GM23248 (cell line): ENCODE measurements around the gene CCDC183. TPM values are rescaled to one million over a fixed set of nuclear protein-coding genes. Genes with fewer than 3 reads are reported as not detected.
"Not testable (repeated sequence)": the region's sequence is repeated elsewhere in the genome, so short reads cannot be mapped to it uniquely, and the experiment has no call there.

Source experiments
- DNase-seq: peaks from one replicate; pipeline ENCODE4 v3.0.0-alpha.2; 2015
- H2AFZ ChIP-seq: fragments of 200-600 bp; sonication (generic); 2 replicates; pipeline ENCODE4 v1.6.1; 2016; ENCODE audit warnings: antibody characterized with exemption
- H3F3A ChIP-seq: fragments of 200-600 bp; sonication (generic); 2 replicates; pipeline ENCODE4 v1.6.1; 2016; ENCODE audit warnings: mild to moderate bottlenecking, antibody characterized with exemption, mixed run types; ENCODE audit not compliant: insufficient read depth
- H3K27ac ChIP-seq: fragments of 200-600 bp; sonication (generic); 2 replicates; pipeline ENCODE4 v1.5.1; 2016; ENCODE audit warnings: mild to moderate bottlenecking
- H3K27me3 ChIP-seq: fragments of 200-600 bp; sonication (generic); replicated peaks from 2 replicates; pipeline ENCODE4 v1.6.1; 2016; ENCODE audit warnings: mild to moderate bottlenecking; ENCODE audit not compliant: insufficient read depth
- H3K36me3 ChIP-seq: fragments of 200-600 bp; sonication (generic); 2 replicates; pipeline ENCODE4 v1.6.1; 2016; ENCODE audit warnings: low read depth, mild to moderate bottlenecking
- H3K4me1 ChIP-seq: fragments of 200-600 bp; sonication (generic); 2 replicates; pipeline ENCODE4 v1.6.1; 2016; ENCODE audit warnings: mild to moderate bottlenecking; ENCODE audit not compliant: insufficient read depth
- H3K4me2 ChIP-seq: fragments of 200-600 bp; sonication (generic); one replicate; pipeline ENCODE4 v1.6.1; 2016; ENCODE audit warnings: mild to moderate bottlenecking; ENCODE audit not compliant: unreplicated experiment
- H3K4me3 ChIP-seq: fragments of 200-600 bp; sonication (generic); 2 replicates; pipeline ENCODE4 v1.5.1; 2016; ENCODE audit warnings: mild to moderate bottlenecking
- H3K79me2 ChIP-seq: fragments of 200-600 bp; sonication (generic); 2 replicates; pipeline ENCODE4 v1.6.1; 2016; ENCODE audit warnings: mild to moderate bottlenecking; ENCODE audit not compliant: insufficient read depth
- H3K9ac ChIP-seq: fragments of 200-600 bp; sonication (generic); 2 replicates; pipeline ENCODE4 v1.6.1; 2016; ENCODE audit warnings: mild to moderate bottlenecking
- H3K9me2 ChIP-seq: fragments of 200-600 bp; sonication (generic); 2 replicates; pipeline ENCODE4 v1.6.1; 2016; ENCODE audit warnings: mixed run types, mild to moderate bottlenecking, moderate library complexity; ENCODE audit not compliant: insufficient read depth
- H3K9me3 ChIP-seq: fragments of 200-600 bp; sonication (generic); one replicate; pipeline ENCODE4 v1.6.1; 2017; ENCODE audit warnings: low read depth
- H4K20me1 ChIP-seq: fragments of 200-600 bp; sonication (generic); 2 replicates; pipeline ENCODE4 v1.6.0; 2016; ENCODE audit not compliant: insufficient read depth
- EZH2 ChIP-seq: fragments of 200-600 bp; sonication (generic); IDR thresholded peaks from 2 replicates; pipeline ENCODE4 v1.6.1; 2018; ENCODE audit warnings: antibody characterized with exemption, mild to moderate bottlenecking; ENCODE audit not compliant: insufficient read depth, poor library complexity, severe bottlenecking
- EZH2phosphoT487 ChIP-seq: fragments of 200-600 bp; sonication (generic); IDR thresholded peaks from 2 replicates; pipeline ENCODE4 v1.6.1; 2018; ENCODE audit warnings: antibody characterized with exemption, moderate library complexity, mild to moderate bottlenecking, low read depth; ENCODE audit not compliant: insufficient read depth
- WGBS, 2 experiments: methylation state at CpG; one replicate each; pipeline ENCODE4 v1.1.6; 2015 to 2017; ENCODE audit warnings: low lambda C conversion rate in 2 of 2, low coverage in 1 of 2; ENCODE audit errors: missing lambda C conversion rate in 2 of 2; 5-methylcytosine and 5-hydroxymethylcytosine counted together
- in situ Hi-C: fragments of 300-500 bp; cut with MboI; formaldehyde crosslinking; loops from 2 replicates; pipeline ENCODE4 v1.15.0; 2020
- polyA plus RNA-seq: library from polyadenylated mRNA; unstranded; fragments of >200 nt; fragmentation: Nextera tagmentation; extraction: Ambion mirVana; gene quantifications from 2 replicates; pipeline ENCODE4 v1.2.1, GENCODE V29; 2016
- total RNA-seq: library from RNA; depleted of rRNA; stranded (reverse); fragments of >200 nt; shearing (Covaris generic); gene quantifications from 2 replicates; pipeline ENCODE4 v1.2.3, GENCODE V29; 2014

CCDC183 gene
- total and polyA plus RNA-seq, 2 experiments from 2014 or later = 0.76 to 1.5 TPM

- H3F3A ChIP-seq = no peaks in the 10 kb centered on the region
- TF ChIP-seq EZH2phosphoT487 = no peak
- no peak for TF ChIP-seq EZH2
- peaks cover 13% of the 10 kb centered on the region for H3K4me1 ChIP-seq
- DNase-seq = no peak
- no peaks in the 10 kb centered on the region for H3K79me2 ChIP-seq
- H3K27me3 ChIP-seq = no peaks in the 10 kb centered on the region
- in situ Hi-C loops = no loop called here
- no peak overlapping the region for H2AFZ ChIP-seq
- H3K27ac ChIP-seq = no peak overlapping the region
- WGBS, 2 experiments = 85 to 88% methylated on average over 25 to 29 of the region's 29 CpGs
- no peaks in the 10 kb centered on the region for H4K20me1 ChIP-seq
- no peak overlapping the region for H3K9ac ChIP-seq
- no peak overlapping the region for H3K4me2 ChIP-seq
- H3K9me3 ChIP-seq = no peaks in the 10 kb centered on the region
- no peak overlapping the region for H3K4me3 ChIP-seq
- H3K36me3 ChIP-seq = no peaks in the 10 kb centered on the region
- H3K9me2 ChIP-seq = no peaks in the 10 kb centered on the region
Measured at GRCh38 chr9:136838314-136839228, 42.4 kb downstream of the CCDC183 start.

DNA sequence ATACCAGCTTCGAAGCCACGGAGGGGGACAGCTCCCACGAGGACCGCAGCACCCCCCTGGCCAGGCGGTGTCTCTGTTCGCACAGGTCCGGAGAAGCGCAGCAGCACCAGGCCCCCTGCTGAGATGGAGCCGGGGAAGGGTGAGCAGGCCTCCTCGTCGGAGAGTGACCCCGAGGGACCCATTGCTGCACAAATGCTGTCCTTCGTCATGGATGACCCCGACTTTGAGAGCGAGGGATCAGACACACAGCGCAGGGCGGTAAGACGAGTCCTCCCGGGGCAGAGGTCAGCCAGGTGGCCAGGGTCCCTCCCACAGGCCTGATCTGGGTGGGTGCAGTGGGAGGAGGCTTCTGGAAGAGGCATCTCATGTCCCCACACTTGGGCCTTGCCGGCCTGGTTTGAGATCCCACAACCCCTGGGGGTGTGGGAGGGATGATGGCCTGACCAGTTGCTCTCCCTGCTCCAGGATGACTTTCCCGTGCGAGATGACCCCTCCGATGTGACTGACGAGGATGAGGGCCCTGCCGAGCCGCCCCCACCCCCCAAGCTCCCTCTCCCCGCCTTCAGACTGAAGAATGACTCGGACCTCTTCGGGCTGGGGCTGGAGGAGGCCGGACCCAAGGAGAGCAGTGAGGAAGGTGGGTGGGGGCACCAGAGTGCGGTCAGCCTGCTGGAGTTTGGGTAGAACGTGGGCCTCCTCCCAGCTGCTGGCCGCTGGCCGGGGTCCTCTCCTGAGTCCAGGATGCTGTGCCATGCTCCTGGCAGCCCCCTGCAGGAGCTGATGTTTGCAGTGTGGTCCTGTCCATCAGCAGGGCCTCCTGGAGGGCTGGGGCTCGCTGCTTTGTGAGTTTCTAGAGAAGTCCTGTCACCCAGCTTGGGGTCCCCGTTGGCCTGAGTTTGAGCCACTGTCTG lies 43.3 kb downstream of the CCDC183 start:
- 89 to 93% methylated on average over 18 to 36 of the region's 36 CpGs for WGBS, 2 experiments
- no peaks in the 10 kb centered on the region for H3K27me3 ChIP-seq
- no peaks in the 10 kb centered on the region for H3K79me2 ChIP-seq
- H4K20me1 ChIP-seq = no peaks in the 10 kb centered on the region
- no peak overlapping the region for H3K9ac ChIP-seq
- H2AFZ ChIP-seq = no peak overlapping the region
- H3K9me3 ChIP-seq = no peaks in the 10 kb centered on the region
- TF ChIP-seq EZH2 (no peak), EZH2phosphoT487 (no peak)
- no peak for DNase-seq
- no peak overlapping the region for H3K4me2 ChIP-seq
- no peaks in the 10 kb centered on the region for H3K9me2 ChIP-seq
- no peak overlapping the region for H3K4me3 ChIP-seq
- peaks cover 13% of the 10 kb centered on the region for H3K4me1 ChIP-seq
- in situ Hi-C loops = no loop called here
- H3K36me3 ChIP-seq = no peaks in the 10 kb centered on the region
- no peaks in the 10 kb centered on the region for H3F3A ChIP-seq
- no peak overlapping the region for H3K27ac ChIP-seq

- no peaks in the 10 kb centered on the region for H3K36me3 ChIP-seq
- no peak overlapping the region for H3K4me3 ChIP-seq
- no peak overlapping the region for H2AFZ ChIP-seq
- H3K9ac ChIP-seq = no peak overlapping the region
- TF ChIP-seq EZH2 = no peak
- TF ChIP-seq EZH2phosphoT487 = no peak
- no peak overlapping the region for H3K4me2 ChIP-seq
- no peak overlapping the region for H3K27ac ChIP-seq
- H3K9me3 ChIP-seq = no peaks in the 10 kb centered on the region
- no peaks in the 10 kb centered on the region for H3K9me2 ChIP-seq
- WGBS, 2 experiments = 67 to 68% methylated on average over 27 to 30 of the region's 32 CpGs
- no peaks in the 10 kb centered on the region for H3F3A ChIP-seq
- H3K4me1 ChIP-seq = peaks cover 13% of the 10 kb centered on the region
- no peak for DNase-seq
- H3K27me3 ChIP-seq = 0 out of 2 replicates have a peak, but pooled peaks cover 3% of the 10 kb centered on the region
- no peaks in the 10 kb centered on the region for H3K79me2 ChIP-seq
- no peaks in the 10 kb centered on the region for H4K20me1 ChIP-seq
- in situ Hi-C loops = no loop called here
Measured at GRCh38 chr9:136840140-136840876, 44.2 kb downstream of the CCDC183 start.

DNA sequence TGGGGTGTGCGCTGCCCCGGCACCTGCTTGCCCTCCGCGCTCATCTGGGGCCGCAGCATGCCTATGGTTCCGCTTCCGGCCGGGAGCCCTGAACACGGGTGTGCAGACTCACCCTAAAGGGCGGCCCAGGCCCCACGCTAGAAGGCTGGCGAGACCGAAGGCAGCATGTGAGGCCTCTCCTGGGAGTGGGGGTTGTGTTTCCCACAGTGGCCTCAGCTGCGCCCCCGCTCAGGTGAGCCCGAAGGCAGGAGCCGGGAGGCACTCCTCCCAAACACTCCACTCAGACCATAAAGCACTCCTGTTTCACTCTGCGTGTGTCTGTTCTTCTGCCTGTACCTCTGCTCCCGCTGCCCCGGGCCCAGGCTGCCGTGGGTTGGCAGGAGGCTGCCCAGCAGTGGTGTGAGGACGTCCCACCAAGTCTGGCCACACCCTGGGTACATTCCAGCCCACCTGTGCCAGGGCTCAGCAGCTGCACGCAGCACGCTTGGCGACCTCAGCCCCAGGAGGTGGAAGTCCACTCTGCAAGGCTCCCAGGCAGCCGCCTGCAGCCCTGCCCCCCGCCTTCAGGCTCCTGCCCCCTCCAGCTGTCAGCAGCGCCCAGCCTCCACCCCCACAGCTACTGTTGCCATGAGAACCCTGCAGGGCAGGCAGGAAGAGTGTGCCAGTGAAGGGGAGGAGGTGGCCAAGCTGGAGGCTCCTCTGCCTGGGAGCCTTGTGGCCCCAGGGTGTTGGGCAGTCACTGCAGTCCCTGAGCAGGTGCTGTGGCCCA lies 44.9 kb downstream of the CCDC183 start:
- Histone ChIP-seq H3K27ac (no peak overlapping the region), H3K4me2 (no peak overlapping the region)
- no peak for TF ChIP-seq EZH2phosphoT487
- no peak for TF ChIP-seq EZH2

DNA sequence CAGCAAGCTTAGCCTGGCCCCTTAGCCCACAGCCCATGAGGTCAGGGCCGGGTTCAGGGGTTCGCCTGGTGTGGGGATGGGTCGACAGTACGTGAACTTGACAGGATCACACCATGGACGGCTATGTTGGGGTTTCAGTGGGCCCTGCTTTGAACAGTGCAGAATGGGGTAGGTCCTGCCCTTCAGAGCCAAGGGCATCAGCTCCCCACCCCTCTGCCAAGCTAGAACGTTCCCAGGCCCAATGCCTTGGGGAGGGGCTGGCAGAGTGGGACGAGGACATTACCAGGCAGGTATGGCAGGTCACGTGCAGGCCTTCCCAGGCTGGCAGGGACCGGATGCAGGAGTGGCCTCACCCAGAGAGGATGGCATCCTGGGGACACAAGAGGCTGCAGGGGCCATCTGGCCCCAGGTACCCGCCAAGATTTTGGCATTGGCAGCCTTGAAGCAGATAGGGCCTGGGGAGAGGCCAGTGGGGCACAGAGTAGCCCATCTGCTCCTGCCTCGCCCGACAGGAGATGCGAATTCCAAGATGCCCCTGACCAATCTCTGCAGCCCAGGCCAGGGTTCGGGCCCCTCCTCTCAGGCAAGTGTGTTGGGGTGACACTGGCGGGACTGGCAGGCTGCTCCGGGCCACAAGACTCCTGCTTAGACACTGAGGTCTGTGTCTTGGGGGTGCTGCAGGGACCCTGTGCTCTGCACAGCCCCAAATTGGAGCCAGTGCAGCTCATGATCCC lies 45.7 kb downstream of the CCDC183 start:
- H4K20me1 ChIP-seq, H3K79me2 ChIP-seq, H3K4me3 ChIP-seq, H3K9me2 ChIP-seq, H3K27me3 ChIP-seq, H3F3A ChIP-seq, in situ Hi-C loops, H3K36me3 ChIP-seq, H3K9me3 ChIP-seq, H2AFZ ChIP-seq, H3K27ac ChIP-seq, DNase-seq, H3K9ac ChIP-seq: not testable (repeated sequence)
- 40 to 42% methylated on average over 16 of the region's 16 CpGs for WGBS, 2 experiments
- H3K4me1 ChIP-seq = peaks cover 13% of the 10 kb centered on the region
- peak overlapping the region; percentile 89 for H3K4me2 ChIP-seq

More for the DNA sequence above, 44.9 kb downstream of the CCDC183 start:
- 51 to 62% methylated on average over 20 to 28 of the region's 28 CpGs for WGBS, 2 experiments
- no peaks in the 10 kb centered on the region for H3K36me3 ChIP-seq
- H3K9me3 ChIP-seq = no peaks in the 10 kb centered on the region
- peaks cover 13% of the 10 kb centered on the region for H3K4me1 ChIP-seq
- H3K9ac ChIP-seq = no peak overlapping the region
- H2AFZ ChIP-seq = no peak overlapping the region
- no peaks in the 10 kb centered on the region for H3F3A ChIP-seq
- no peak overlapping the region for H3K4me3 ChIP-seq
- no peaks in the 10 kb centered on the region for H4K20me1 ChIP-seq
- DNase-seq = peak; percentile 73
- no peaks in the 10 kb centered on the region for H3K79me2 ChIP-seq
- no peaks in the 10 kb centered on the region for H3K9me2 ChIP-seq
- 0 out of 2 replicates have a peak, but pooled peaks cover 3% of the 10 kb centered on the region for H3K27me3 ChIP-seq
- in situ Hi-C loops = no loop called here
